ENCODE measurements around the gene SRRM3. TPM values are rescaled to one million over a fixed set of nuclear protein-coding genes. Genes with fewer than 3 reads are reported as not detected.

SRRM3 gene
- total and polyA plus RNA-seq, 2 experiments from 2014 or later, result 8.6 to 13.8 TPM

GRCh38 chr7:76278540-76278939 is 76.8 kb downstream of the SRRM3 start:
- Histone ChIP-seq H3K9me2 (ENCODE audit: insufficient read depth) (no peaks in the 10 kb centered on the region), H3K36me3 (ENCODE audit: insufficient read depth) (no peaks in the 10 kb centered on the region), H3K4me3 (no peak overlapping the region), H3K79me2 (replicated peaks; ENCODE audit: insufficient read depth) (no peaks in the 10 kb centered on the region), H2AFZ (no peak overlapping the region), H3K27ac (ENCODE audit: low read depth) (no peak overlapping the region), H3F3A (replicated peaks; ENCODE audit: low read depth) (peaks cover 7% of the 10 kb centered on the region; the same call in 1 of the 2 replicates), H3K4me1 (ENCODE audit: insufficient read depth) (peaks cover 14% of the 10 kb centered on the region), H3K4me2 (no peak overlapping the region), H4K20me1 (replicated peaks; ENCODE audit: insufficient read depth) (no peaks in the 10 kb centered on the region; the same call in 1 of the 2 replicates), H3K27me3 (ENCODE audit: insufficient read depth) (peaks cover 45% of the 10 kb centered on the region)
- ATAC-seq, result peak; percentile 6; the same call in 2 of the 3 replicates
- peak; percentile 63 for DNase-seq (ENCODE audit: low spot score)
- Mint-ChIP-seq H3K27ac (no peak overlapping the region), H3K36me3 (ENCODE audit: low read depth) (no peaks in the 10 kb centered on the region; the same call in 2 of the 3 replicates), H3K9me3 (peaks cover 2% of the 10 kb centered on the region; the same call in 2 of the 3 replicates), H3K27me3 (ENCODE audit: insufficient read depth, low read depth, poor library complexity) (peaks cover 43% of the 10 kb centered on the region), H3K4me1 (peaks cover 30% of the 10 kb centered on the region), H3K4me3 (no peak overlapping the region)
- TF ChIP-seq ZNF462 (CRISPR knock-in tag; IDR thresholded peaks at IDR 0.05), result no peak
- no peak for TF ChIP-seq EZH2phosphoT487 (IDR thresholded peaks at IDR 0.05; ENCODE audit: unreplicated experiment)
- TF ChIP-seq EZH2 (IDR thresholded peaks at IDR 0.05; ENCODE audit: low read depth, unreplicated experiment), result no peak
- TF ChIP-seq ZNF114 (CRISPR knock-in tag; IDR thresholded peaks at IDR 0.05), result no peak
- TF ChIP-seq, protein P1, sequence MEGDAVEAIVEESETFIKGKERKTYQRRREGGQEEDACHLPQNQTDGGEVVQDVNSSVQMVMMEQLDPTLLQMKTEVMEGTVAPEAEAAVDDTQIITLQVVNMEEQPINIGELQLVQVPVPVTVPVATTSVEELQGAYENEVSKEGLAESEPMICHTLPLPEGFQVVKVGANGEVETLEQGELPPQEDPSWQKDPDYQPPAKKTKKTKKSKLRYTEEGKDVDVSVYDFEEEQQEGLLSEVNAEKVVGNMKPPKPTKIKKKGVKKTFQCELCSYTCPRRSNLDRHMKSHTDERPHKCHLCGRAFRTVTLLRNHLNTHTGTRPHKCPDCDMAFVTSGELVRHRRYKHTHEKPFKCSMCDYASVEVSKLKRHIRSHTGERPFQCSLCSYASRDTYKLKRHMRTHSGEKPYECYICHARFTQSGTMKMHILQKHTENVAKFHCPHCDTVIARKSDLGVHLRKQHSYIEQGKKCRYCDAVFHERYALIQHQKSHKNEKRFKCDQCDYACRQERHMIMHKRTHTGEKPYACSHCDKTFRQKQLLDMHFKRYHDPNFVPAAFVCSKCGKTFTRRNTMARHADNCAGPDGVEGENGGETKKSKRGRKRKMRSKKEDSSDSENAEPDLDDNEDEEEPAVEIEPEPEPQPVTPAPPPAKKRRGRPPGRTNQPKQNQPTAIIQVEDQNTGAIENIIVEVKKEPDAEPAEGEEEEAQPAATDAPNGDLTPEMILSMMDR (conservative IDR thresholded peaks at IDR 0.05; ENCODE audit: low read depth in 2 of 2), result no peak

Measured in GM23338 (cell line).